Measurements from ENCODE around the gene SGTA.

The SGTA gene

GRCh38 chr19:2711875-2712205, 71.2 kb downstream of the SGTA start:
- TF ChIP-seq EZH2phosphoT487 (IDR thresholded peaks at IDR 0.05; ENCODE audit: low read depth) = no peak
- no peak for TF ChIP-seq CTCF (IDR thresholded peaks at IDR 0.05; ENCODE audit: low read depth, low read length)
- Histone ChIP-seq H3K4me3 (ENCODE audit: low read length) (no peak overlapping the region), H3K27ac (ENCODE audit: low read length) (no peak overlapping the region)

GRCh38 chr19:2711172-2711874, 71.8 kb downstream of the SGTA start:
- Histone ChIP-seq H3K9ac (ENCODE audit: low read length) (no peak overlapping the region), H4K20me1 (ENCODE audit: insufficient read depth, low read length) (no peaks in the 10 kb centered on the region), H3K4me3 (ENCODE audit: low read length) (no peak overlapping the region), H2AFZ (ENCODE audit: low read depth, low read length) (no peak overlapping the region), H3K4me2 (ENCODE audit: low read length) (no peak overlapping the region), H3K36me3 (replicated peaks; ENCODE audit: low read depth, low read length) (no peaks in the 10 kb centered on the region), H3K79me2 (ENCODE audit: low read length) (no peaks in the 10 kb centered on the region), H3K4me1 (ENCODE audit: low read length) (peaks cover 15% of the 10 kb centered on the region), H3K9me3 (ENCODE audit: insufficient read depth, low read length) (peaks cover 10% of the 10 kb centered on the region), H3K27ac (ENCODE audit: low read length) (no peak overlapping the region), H3K27me3 (ENCODE audit: low read depth, low read length) (peaks cover 6% of the 10 kb centered on the region; the same call in 1 of the 2 replicates)
- TF ChIP-seq EZH2phosphoT487 (IDR thresholded peaks at IDR 0.05; ENCODE audit: low read depth) = no peak
- no peak for TF ChIP-seq CTCF (IDR thresholded peaks at IDR 0.05; ENCODE audit: low read depth, low read length)

More at GRCh38 chr19:2711875-2712205, 71.2 kb downstream of the SGTA start:
- Histone ChIP-seq H3K9me3 (ENCODE audit: insufficient read depth, low read length) (peaks cover 10% of the 10 kb centered on the region), H3K36me3 (replicated peaks; ENCODE audit: low read depth, low read length) (no peaks in the 10 kb centered on the region), H3K9ac (ENCODE audit: low read length) (no peak overlapping the region), H3K4me1 (ENCODE audit: low read length) (peaks cover 15% of the 10 kb centered on the region), H3K79me2 (ENCODE audit: low read length) (no peaks in the 10 kb centered on the region), H3K27me3 (ENCODE audit: low read depth, low read length) (peaks cover 6% of the 10 kb centered on the region; the same call in 1 of the 2 replicates), H2AFZ (ENCODE audit: low read depth, low read length) (no peak overlapping the region), H4K20me1 (ENCODE audit: insufficient read depth, low read length) (no peaks in the 10 kb centered on the region), H3K4me2 (ENCODE audit: low read length) (no peak overlapping the region)

- H3K4me1 ChIP-seq (ENCODE audit: low read length) = peaks cover 12% of the 10 kb centered on the region
- no peak overlapping the region for H3K4me3 ChIP-seq (ENCODE audit: low read length)
- H3K9ac ChIP-seq (ENCODE audit: low read length) = no peak overlapping the region
- TF ChIP-seq CTCF (IDR thresholded peaks at IDR 0.05; ENCODE audit: low read depth, low read length) (no peak), EZH2phosphoT487 (IDR thresholded peaks at IDR 0.05; ENCODE audit: low read depth) (no peak)
- H3K79me2 ChIP-seq (ENCODE audit: low read length) = no peaks in the 10 kb centered on the region
- H3K27ac ChIP-seq (ENCODE audit: low read length) = no peak overlapping the region
- H3K36me3 ChIP-seq (replicated peaks; ENCODE audit: low read depth, low read length) = no peaks in the 10 kb centered on the region
- peaks cover 10% of the 10 kb centered on the region for H3K27me3 ChIP-seq (ENCODE audit: low read depth, low read length)
- H4K20me1 ChIP-seq (ENCODE audit: insufficient read depth, low read length) = no peaks in the 10 kb centered on the region
- no peak overlapping the region for H2AFZ ChIP-seq (ENCODE audit: low read depth, low read length)
- 0 out of 2 replicates have a peak, but pooled peaks cover 3% of the 10 kb centered on the region for H3K9me3 ChIP-seq (ENCODE audit: insufficient read depth, low read length)
- no peak overlapping the region for H3K4me2 ChIP-seq (ENCODE audit: low read length)
Observed at GRCh38 chr19:2706251-2706650, 76.8 kb downstream of the SGTA start.
